HK-2 (cell line): ENCODE data around the gene LIPA.

Experiments used
- DNase-seq: peaks from one replicate; pipeline ENCODE4 v3.0.0-alpha.2; 2018; ENCODE audit not compliant: unreplicated experiment

Gene LIPA

GRCh38 chr10:89164920-89165319, 86.7 kb downstream of the LIPA start:
- DNase-seq: no peak

- DNase-seq: no peak
Measured at GRCh38 chr10:89164080-89164479, 87.5 kb downstream of the LIPA start.
